22Rv1 (cell line): ENCODE results near the gene EFCC1.

Experiments used
- CTCF ChIP-seq: fragments of 450-650 bp; IDR thresholded peaks from 2 replicates; pipeline ENCODE4 v1.5.1; 2017; ENCODE audit warnings: mild to moderate bottlenecking
- ZFX ChIP-seq: fragments of 450-650 bp; IDR thresholded peaks from 2 replicates; pipeline ENCODE4 v1.6.1; 2017; ENCODE audit warnings: antibody characterized with exemption, borderline replicate concordance

- TF ChIP-seq CTCF: no peak
- TF ChIP-seq ZFX: no peak
Measured at GRCh38 chr3:129013491-129013891, 12.4 kb downstream of the EFCC1 start.
